ENCODE data around the gene GNB2. TPM values are rescaled to one million over a fixed set of nuclear protein-coding genes. Genes with fewer than 3 reads are reported as not detected.

The GNB2 gene
- total and polyA plus RNA-seq, 12 donors, result 54.1 to 365 (median 213) TPM

DNA sequence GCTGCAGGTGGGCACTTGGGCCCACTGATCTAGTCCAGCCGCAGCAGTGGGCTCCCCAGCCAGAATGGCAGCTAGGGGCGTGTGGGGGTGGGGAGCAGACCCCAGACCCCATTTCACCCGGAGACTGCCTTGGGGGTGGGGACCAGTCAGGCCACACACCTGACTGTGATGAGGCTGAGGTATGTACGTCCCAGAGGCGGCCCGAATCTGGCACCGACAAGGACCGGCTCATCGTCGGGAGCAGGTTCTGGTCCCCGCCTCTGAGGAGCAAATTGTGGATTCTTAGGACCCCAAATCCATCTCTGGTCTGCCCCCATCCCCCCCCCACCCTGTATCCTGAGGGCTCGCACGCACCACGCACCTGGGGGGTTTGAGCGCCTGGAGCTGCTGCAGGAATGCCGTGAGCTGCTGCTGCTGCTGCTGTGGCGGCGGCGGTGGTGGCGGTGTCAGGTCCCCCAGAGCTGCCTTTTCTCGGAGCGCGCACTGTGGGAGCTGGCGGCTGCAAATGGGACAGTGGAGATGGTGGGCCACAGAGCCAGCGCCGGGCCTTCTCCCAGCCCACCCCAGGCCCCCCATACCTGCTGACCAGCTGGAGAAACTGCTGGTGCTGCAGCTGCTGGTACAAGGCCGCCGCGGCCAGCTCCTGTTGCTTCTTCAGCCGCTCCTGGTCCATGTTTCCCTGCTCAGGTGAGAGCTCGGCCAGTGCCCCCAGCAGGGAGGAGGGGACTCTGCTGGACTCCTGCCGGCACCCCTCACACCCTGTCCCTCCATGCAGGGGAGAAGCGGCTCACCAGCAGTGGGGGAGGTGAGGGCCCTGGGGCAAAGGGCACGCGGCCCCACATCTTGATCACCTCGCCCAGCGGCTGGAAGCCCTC lies 10.4 kb downstream of the GNB2 start:
- peaks cover 19 to 41% of the 10 kb centered on the region in 2 donors for H3K4me1 ChIP-seq (replicated peaks in 1 of 2)
- WGBS, 4 donors, result 91 to 100% (median 93%) methylated on average over 6 to 37 of the region's 37 CpGs
- H3K36me3 ChIP-seq (replicated peaks in 1 of 2), result peaks cover 0 to 88% of the 10 kb centered on the region in 2 donors
- intact Hi-C loops (cut with DNase I), result loop anchor here in 1 of 2 donors (5.0 kb wide), 1 partner anchor 217 kb away; no protein-coding TSS in a partner anchor
- H3K4me3 ChIP-seq, result no peak overlapping the region
- peak in 2 of 7 donors; percentile 17 to 31 for DNase-seq
- no peaks in the 10 kb centered on the region for H3K27me3 ChIP-seq
- H3K27ac ChIP-seq, result no peak overlapping the region
- H3K9me3 ChIP-seq (replicated peaks in 1 of 3), result no peaks in the 10 kb centered on the region
- TF ChIP-seq, protein P1, sequence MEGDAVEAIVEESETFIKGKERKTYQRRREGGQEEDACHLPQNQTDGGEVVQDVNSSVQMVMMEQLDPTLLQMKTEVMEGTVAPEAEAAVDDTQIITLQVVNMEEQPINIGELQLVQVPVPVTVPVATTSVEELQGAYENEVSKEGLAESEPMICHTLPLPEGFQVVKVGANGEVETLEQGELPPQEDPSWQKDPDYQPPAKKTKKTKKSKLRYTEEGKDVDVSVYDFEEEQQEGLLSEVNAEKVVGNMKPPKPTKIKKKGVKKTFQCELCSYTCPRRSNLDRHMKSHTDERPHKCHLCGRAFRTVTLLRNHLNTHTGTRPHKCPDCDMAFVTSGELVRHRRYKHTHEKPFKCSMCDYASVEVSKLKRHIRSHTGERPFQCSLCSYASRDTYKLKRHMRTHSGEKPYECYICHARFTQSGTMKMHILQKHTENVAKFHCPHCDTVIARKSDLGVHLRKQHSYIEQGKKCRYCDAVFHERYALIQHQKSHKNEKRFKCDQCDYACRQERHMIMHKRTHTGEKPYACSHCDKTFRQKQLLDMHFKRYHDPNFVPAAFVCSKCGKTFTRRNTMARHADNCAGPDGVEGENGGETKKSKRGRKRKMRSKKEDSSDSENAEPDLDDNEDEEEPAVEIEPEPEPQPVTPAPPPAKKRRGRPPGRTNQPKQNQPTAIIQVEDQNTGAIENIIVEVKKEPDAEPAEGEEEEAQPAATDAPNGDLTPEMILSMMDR (IDR thresholded peaks at IDR 0.05), result no peak
- no peak for TF ChIP-seq POLR2A (IDR thresholded peaks at IDR 0.05)

DNA sequence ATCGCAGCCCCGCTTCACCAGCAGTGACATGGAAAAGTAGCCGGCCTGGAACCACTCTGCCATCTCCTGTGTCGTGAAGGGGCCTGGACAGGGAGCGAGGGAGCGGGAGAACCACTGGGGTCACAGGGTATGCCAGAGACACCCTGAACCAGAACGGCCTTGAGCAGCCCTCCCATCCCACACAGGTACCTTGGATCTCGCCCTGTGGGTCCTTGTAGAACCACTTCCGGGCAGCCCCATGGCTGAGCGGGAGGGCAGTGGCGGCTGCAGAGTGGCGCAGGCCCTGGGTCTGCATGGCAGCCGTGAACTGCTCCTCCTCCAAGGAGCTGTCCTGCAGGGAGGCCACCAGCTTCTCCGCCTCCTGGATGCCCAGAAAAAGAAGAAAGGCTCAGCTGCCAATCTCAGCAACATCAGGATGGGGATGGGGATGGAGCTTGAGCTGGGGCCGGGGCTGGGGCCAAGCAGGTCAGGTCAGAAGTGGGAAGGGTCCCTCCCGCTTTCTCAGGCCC lies 11.0 kb downstream of the GNB2 start:
- DNase-seq, result peak in 2 of 7 donors; percentile 8 to 18
- Histone ChIP-seq H3K27me3 (no peaks in the 10 kb centered on the region), H3K27ac (no peak overlapping the region), H3K36me3 (replicated peaks in 1 of 2) (peaks cover 0 to 82% of the 10 kb centered on the region in 2 donors), H3K9me3 (replicated peaks in 1 of 3) (no peaks in the 10 kb centered on the region), H3K4me1 (replicated peaks in 1 of 2) (peaks cover 18 to 43% of the 10 kb centered on the region in 2 donors), H3K4me3 (no peak overlapping the region)
- TF ChIP-seq, protein P1 (IDR thresholded peaks at IDR 0.05), result no peak
- TF ChIP-seq POLR2A (IDR thresholded peaks at IDR 0.05), result no peak
- intact Hi-C loops (cut with DNase I), result loop anchor here (5.0 kb wide), 2 partner anchors 112 to 217 kb away; partner anchors contain the start of gene SAP25 (in 1 of the 2)
- WGBS, 4 donors, result 93 to 95% (median 94%) methylated on average over 10 to 16 of the region's 16 CpGs

DNA sequence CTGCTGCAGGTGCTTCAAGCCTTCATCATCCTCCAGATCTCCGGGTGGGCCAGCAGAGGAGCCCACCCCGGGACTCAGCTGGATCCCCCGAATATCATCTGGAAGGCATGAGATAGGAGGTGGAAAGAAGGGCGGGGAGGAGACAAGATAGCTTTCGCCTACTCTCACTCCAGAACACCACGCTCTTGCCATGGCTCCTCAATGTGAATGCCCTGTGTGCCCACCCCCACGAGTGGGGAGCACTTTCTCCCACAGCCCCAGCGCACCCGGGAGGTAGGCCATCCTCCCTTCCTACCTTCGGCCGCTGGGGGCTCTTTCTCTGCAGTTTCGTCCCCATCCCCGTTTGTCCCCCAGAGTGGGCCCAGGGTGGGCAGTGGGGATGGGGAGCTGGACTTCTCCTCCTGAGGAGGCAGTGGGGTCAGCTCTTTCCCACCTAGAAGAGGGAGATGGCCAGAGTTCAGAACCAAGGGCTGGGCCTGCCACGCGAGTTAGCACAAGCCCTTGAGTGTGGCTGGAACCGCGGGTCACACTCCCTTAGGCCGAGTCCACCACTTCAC lies 11.6 kb downstream of the GNB2 start:
- 87 to 93% (median 91%) methylated on average over 12 to 18 of the region's 18 CpGs for WGBS, 4 donors

More for the DNA sequence above, 11.6 kb downstream of the GNB2 start:
- no peak for DNase-seq
- intact Hi-C loops (cut with DNase I), result loop anchor here in 1 of 2 donors (5.0 kb wide), 2 partner anchors 113 to 218 kb away; partner anchors contain the start of gene SAP25
- H3K36me3 ChIP-seq (replicated peaks in 1 of 2), result peaks cover 0 to 82% of the 10 kb centered on the region in 2 donors
- H3K4me1 ChIP-seq (replicated peaks in 1 of 2), result peaks cover 13 to 43% of the 10 kb centered on the region in 2 donors
- H3K9me3 ChIP-seq (replicated peaks in 1 of 3), result no peaks in the 10 kb centered on the region
- H3K4me3 ChIP-seq, result no peak overlapping the region
- no peaks in the 10 kb centered on the region for H3K27me3 ChIP-seq
- H3K27ac ChIP-seq, result no peak overlapping the region
- TF ChIP-seq, protein P1 (IDR thresholded peaks at IDR 0.05), result no peak
- no peak for TF ChIP-seq POLR2A (IDR thresholded peaks at IDR 0.05)
